Prostate gland (tissue), 2 donors: ENCODE results near the gene CDR2L. TPM values are rescaled to one million over a fixed set of nuclear protein-coding genes. Genes with fewer than 3 reads are reported as not detected.
A peak's percentile ranks its signal among the peaks of the same experiment; 100 is the strongest.

Source experiments
- DNase-seq: peaks from one replicate; pipeline ENCODE4 v3.0.0-alpha.2; 2019; ENCODE audit warnings: low spot score
- H3K27ac ChIP-seq, 2 donors: fragments of 200-600 bp; sonication (generic); 2 replicates each; pipeline ENCODE4 v1.5.1; 2017 to 2019
- H3K27me3 ChIP-seq: fragments of 200-600 bp; sonication (generic); replicated peaks from 2 replicates; pipeline ENCODE4 v1.5.1; 2019; ENCODE audit not compliant: insufficient read depth
- H3K36me3 ChIP-seq, 2 donors: fragments of 200-600 bp; sonication (generic); 1 replicate in 1 of 2; 2 replicates in 1 of 2; pipeline versions ENCODE4 v1.5.1 to v1.8.1; 2017 to 2019
- H3K4me1 ChIP-seq: fragments of 200-600 bp; sonication (generic); replicated peaks from 2 replicates; pipeline ENCODE4 v1.5.1; 2019
- H3K4me3 ChIP-seq, 2 donors: fragments of 200-600 bp; sonication (generic); 2 replicates each; pipeline ENCODE4 v1.5.1; 2017 to 2019
- H3K9me3 ChIP-seq: fragments of 200-600 bp; sonication (generic); 2 replicates; pipeline ENCODE4 v1.5.1; 2017
- CTCF ChIP-seq, 4 experiments: fragments of 200-600 bp in 2 of 4; fragments of 450-650 bp in 2 of 4; sonication (generic) in 2 of 4; IDR thresholded peaks; 1 replicate in 3 of 4; 2 replicates in 1 of 4; pipeline ENCODE4 v1.5.1; 2016 to 2019; ENCODE audit warnings: antibody characterized with exemption in 4 of 4, mild to moderate bottlenecking in 2 of 4, moderate library complexity in 2 of 4
- POLR2A ChIP-seq: fragments of 450-650 bp; IDR thresholded peaks from one replicate; pipeline ENCODE4 v1.6.1; 2016; ENCODE audit warnings: antibody characterized with exemption, mild to moderate bottlenecking
- POLR2AphosphoS5 ChIP-seq: sonication (generic); formaldehyde crosslinking; IDR thresholded peaks from one replicate; pipeline ENCODE4 v1.6.1; 2017; ENCODE audit warnings: antibody characterized with exemption
- WGBS: methylation state at CpG from one replicate; pipeline ENCODE4 v1.1.5; 2018; 5-methylcytosine and 5-hydroxymethylcytosine counted together
- intact Hi-C: fragments of 100-400 bp; cut with DNase I; formaldehyde crosslinking; loops from one replicate; pipeline ENCODE4 v1.14.2; 2022
- total RNA-seq, 2 donors: library from RNA; depleted of rRNA; stranded (reverse); fragments of >200 nt; gene quantifications; one replicate each; pipeline ENCODE4 v1.1.0, GENCODE V29; 2016

Gene CDR2L
- total RNA-seq, 2 donors from 2014 or later, result 13.7 to 34.9 TPM

- no peak for TF ChIP-seq POLR2AphosphoS5
- no peak for TF ChIP-seq CTCF (IDR thresholded peaks at IDR 0.05)
- no peak for TF ChIP-seq POLR2A
- peak overlapping the region; percentile 6 to 35 for H3K4me3 ChIP-seq
- no peaks in the 10 kb centered on the region for H3K36me3 ChIP-seq
- no peaks in the 10 kb centered on the region for H3K9me3 ChIP-seq
- peak overlapping the region; percentile 73 to 91 for H3K27ac ChIP-seq
- WGBS, result 3% methylated on average over 13 of the region's 13 CpGs
- no peak for DNase-seq
- peaks cover 6% of the 10 kb centered on the region for H3K4me1 ChIP-seq
- no peaks in the 10 kb centered on the region for H3K27me3 ChIP-seq
- intact Hi-C loops, result loop anchor here (5.0 kb wide), 1 partner anchor 70 kb away; no protein-coding TSS in a partner anchor
Measured at GRCh38 chr17:75032720-75033280, 45.4 kb downstream of the CDR2L start.

- intact Hi-C loops, result loop anchor here (5.0 kb wide), 1 partner anchor 71 kb away; no protein-coding TSS in a partner anchor
- Histone ChIP-seq H3K9me3 (no peaks in the 10 kb centered on the region), H3K36me3 (no peaks in the 10 kb centered on the region), H3K4me1 (peaks cover 6% of the 10 kb centered on the region), H3K4me3 (peak overlapping the region; percentile 35 to 52), H3K27ac (peak overlapping the region; percentile 73 to 91), H3K27me3 (no peaks in the 10 kb centered on the region)
- WGBS, result 2% methylated on average over 36 of the region's 36 CpGs
- peak; percentile 87 for TF ChIP-seq POLR2AphosphoS5
- TF ChIP-seq CTCF (IDR thresholded peaks at IDR 0.05), result peak in 1 of 4 experiments; percentile 23
- no peak for TF ChIP-seq POLR2A
- DNase-seq, result peak; percentile 91
Measured at GRCh38 chr17:75033346-75034235, 46.2 kb downstream of the CDR2L start.

- H3K4me1 ChIP-seq, result peaks cover 6% of the 10 kb centered on the region
- H3K9me3 ChIP-seq, result no peaks in the 10 kb centered on the region
- DNase-seq, result peak; percentile 79
- intact Hi-C loops, result loop anchor here (5.0 kb wide), 1 partner anchor 72 kb away; no protein-coding TSS in a partner anchor
- peak overlapping the region; percentile 35 to 52 for H3K4me3 ChIP-seq
- no peaks in the 10 kb centered on the region for H3K36me3 ChIP-seq
- H3K27me3 ChIP-seq, result no peaks in the 10 kb centered on the region
- WGBS, result 1% methylated on average over 40 of the region's 43 CpGs
- TF ChIP-seq POLR2AphosphoS5 (peak; percentile 47), POLR2A (no peak)
- H3K27ac ChIP-seq, result peak overlapping the region; percentile 73 to 91
Measured at GRCh38 chr17:75034236-75034908, 46.9 kb downstream of the CDR2L start.

GRCh38 chr17:75036643-75037268 is 49.3 kb downstream of the CDR2L start:
- H3K4me1 ChIP-seq, result peaks cover 6% of the 10 kb centered on the region
- no peaks in the 10 kb centered on the region for H3K36me3 ChIP-seq
- WGBS, result 62% methylated on average over 27 of the region's 27 CpGs
- no peaks in the 10 kb centered on the region for H3K27me3 ChIP-seq
- H3K27ac ChIP-seq, result peak overlapping the region; percentile 37 to 91
- intact Hi-C loops, result no loop called here
- TF ChIP-seq POLR2A, result peak; percentile 11
- TF ChIP-seq POLR2AphosphoS5, result peak; percentile 72
- peak in 1 of 4 experiments; percentile 13 for TF ChIP-seq CTCF (IDR thresholded peaks at IDR 0.05)
- H3K4me3 ChIP-seq, result no peak overlapping the region
- DNase-seq, result peak; percentile 78
- H3K9me3 ChIP-seq, result no peaks in the 10 kb centered on the region

- no peak overlapping the region for H3K27ac ChIP-seq
- no peaks in the 10 kb centered on the region for H3K4me1 ChIP-seq
- no peak overlapping the region for H3K4me3 ChIP-seq
- no peak for DNase-seq
- H3K27me3 ChIP-seq, result no peaks in the 10 kb centered on the region
- intact Hi-C loops, result no loop called here
- 90% methylated on average over 5 of the region's 5 CpGs for WGBS
- H3K9me3 ChIP-seq, result no peaks in the 10 kb centered on the region
- TF ChIP-seq CTCF (IDR thresholded peaks at IDR 0.05) (no peak), POLR2A (no peak)
- no peaks in the 10 kb centered on the region for H3K36me3 ChIP-seq
Measured at GRCh38 chr17:75039238-75039637, 51.8 kb downstream of the CDR2L start.
